Chondrocyte (in vitro differentiated cells): ENCODE measurements around the gene RFX7. TPM values are rescaled to one million over a fixed set of nuclear protein-coding genes. Genes with fewer than 3 reads are reported as not detected.

Experiments
- DNase-seq: peaks from one replicate; pipeline ENCODE4 v3.0.0; 2021; ENCODE audit warnings: mixed read lengths, low spot score
- H3K27ac Mint-ChIP-seq: one replicate; pipeline ENCODE4 v1.8.0; 2021; ENCODE audit warnings: mild to moderate bottlenecking, moderate library complexity, mixed read lengths; ENCODE audit not compliant: unreplicated experiment
- H3K27me3 Mint-ChIP-seq: 2 replicates; pipeline ENCODE4 v1.8.0; 2021; ENCODE audit warnings: low read depth, mixed read lengths
- H3K36me3 Mint-ChIP-seq: 2 replicates; pipeline ENCODE4 v1.8.0; 2021; ENCODE audit warnings: low read depth, mixed read lengths
- H3K4me1 Mint-ChIP-seq: 2 replicates; pipeline ENCODE4 v1.8.0; 2021; ENCODE audit warnings: low read depth, mild to moderate bottlenecking, mixed read lengths
- H3K4me3 Mint-ChIP-seq: one replicate; pipeline ENCODE4 v1.8.0; 2021; ENCODE audit warnings: mild to moderate bottlenecking, moderate library complexity, mixed read lengths; ENCODE audit not compliant: unreplicated experiment
- H3K9me3 Mint-ChIP-seq: 2 replicates; pipeline ENCODE4 v1.8.0; 2021; ENCODE audit warnings: low read depth, mixed read lengths
- CTCF ChIP-seq: fragments of 200-600 bp; sonication (generic); IDR thresholded peaks from 2 replicates; pipeline ENCODE4 v1.5.0; 2021; ENCODE audit warnings: antibody characterized with exemption, mild to moderate bottlenecking, moderate library complexity
- total RNA-seq: library from RNA; stranded (reverse); gene quantifications from 3 replicates; pipeline ENCODE4 v1.2.1, GENCODE V29; 2021

Gene RFX7
- total RNA-seq, 1 donor from 2014 or later, result 17.8 TPM

GRCh38 chr15:56233549-56233948, 10.1 kb downstream of the RFX7 start:
- peaks cover 14% of the 10 kb centered on the region for H3K36me3 Mint-ChIP-seq
- peaks cover 24% of the 10 kb centered on the region for H3K4me1 Mint-ChIP-seq
- no peak for TF ChIP-seq CTCF
- H3K27ac Mint-ChIP-seq, result no peak overlapping the region
- H3K27me3 Mint-ChIP-seq, result no peaks in the 10 kb centered on the region
- no peak overlapping the region for H3K4me3 Mint-ChIP-seq
- no peak for DNase-seq
- H3K9me3 Mint-ChIP-seq, result peaks cover 8% of the 10 kb centered on the region

- Mint-ChIP-seq H3K27ac (no peak overlapping the region), H3K27me3 (no peaks in the 10 kb centered on the region), H3K36me3 (peaks cover 20% of the 10 kb centered on the region), H3K9me3 (peaks cover 16% of the 10 kb centered on the region), H3K4me1 (peaks cover 19% of the 10 kb centered on the region), H3K4me3 (no peak overlapping the region)
- no peak for DNase-seq
- no peak for TF ChIP-seq CTCF
Observed at GRCh38 chr15:56232058-56232457, 11.6 kb downstream of the RFX7 start.

GRCh38 chr15:56228854-56229253, 14.8 kb downstream of the RFX7 start:
- Mint-ChIP-seq H3K27ac (no peak overlapping the region), H3K36me3 (peaks cover 20% of the 10 kb centered on the region), H3K4me3 (no peak overlapping the region), H3K4me1 (peaks cover 4% of the 10 kb centered on the region), H3K27me3 (no peaks in the 10 kb centered on the region), H3K9me3 (peaks cover 16% of the 10 kb centered on the region)
- no peak for DNase-seq
- TF ChIP-seq CTCF, result no peak

GRCh38 chr15:56228352-56228751, 15.3 kb downstream of the RFX7 start:
- H3K27me3 Mint-ChIP-seq, result no peaks in the 10 kb centered on the region
- H3K4me1 Mint-ChIP-seq, result peaks cover 4% of the 10 kb centered on the region
- TF ChIP-seq CTCF, result no peak
- DNase-seq, result no peak
- H3K9me3 Mint-ChIP-seq, result peaks cover 16% of the 10 kb centered on the region
- no peak overlapping the region for H3K27ac Mint-ChIP-seq
- H3K36me3 Mint-ChIP-seq, result peaks cover 19% of the 10 kb centered on the region
- H3K4me3 Mint-ChIP-seq, result no peak overlapping the region

- no peak overlapping the region for H3K27ac Mint-ChIP-seq
- no peak for TF ChIP-seq CTCF
- H3K9me3 Mint-ChIP-seq, result peaks cover 19% of the 10 kb centered on the region
- no peak overlapping the region for H3K4me3 Mint-ChIP-seq
- peaks cover 16% of the 10 kb centered on the region for H3K36me3 Mint-ChIP-seq
- H3K4me1 Mint-ChIP-seq, result peaks cover 4% of the 10 kb centered on the region
- no peaks in the 10 kb centered on the region for H3K27me3 Mint-ChIP-seq
- DNase-seq, result no peak
Observed at GRCh38 chr15:56227780-56228179, 15.9 kb downstream of the RFX7 start.
